ENCODE measurements around the gene MYOG. TPM values are rescaled to one million over a fixed set of nuclear protein-coding genes. Genes with fewer than 3 reads are reported as not detected.

MYOG gene
- total RNA-seq (2014; rRNA removed; shearing (Covaris generic)) = not detected in 2 replicates
- not detected in 2 replicates for total RNA-seq (2022)
- not detected for Bru-seq, nascent RNA
- BruChase-seq, experiment 1, labeled RNA remaining after a 6-hour chase = not detected
- not detected for BruChase-seq, experiment 2, labeled RNA remaining after a 2-hour chase
- long read RNA-seq = 0 reads

GRCh38 chr1:203085528-203086406, at the start of gene MYOG:
MYOG (minus strand) TSS chr1:203086012; CDS start chr1:203085961, 51 bp downstream.
- Histone ChIP-seq H3K4me3 (ENCODE audit: low read depth, low read length, poor library complexity, severe bottlenecking) (no peak within 1 kb of the TSS), H2AFZ (ENCODE audit: low read length) (no peak within 1 kb of the TSS), H3K4me1 (ENCODE audit: insufficient read depth, low read length, poor library complexity, severe bottlenecking) (no peaks in the 10 kb centered on the region), H3K27ac (ENCODE audit: low read depth, low read length, poor library complexity, severe bottlenecking) (no peak within 1 kb of the TSS), H3K9me2 (ENCODE audit: insufficient read depth, low read length) (no peaks in the 10 kb centered on the region), H3K36me3 (ENCODE audit: insufficient read depth, low read length) (no peaks in the 10 kb centered on the region), H3K9me3 (ENCODE audit: low read length) (no peaks in the 10 kb centered on the region), H4K20me1 (ENCODE audit: insufficient read depth, low read length) (no peaks in the 10 kb centered on the region), H3K4me2 (ENCODE audit: low read length) (no peak within 1 kb of the TSS), H3K79me2 (ENCODE audit: insufficient read depth, low read depth, low read length) (no peaks in the 10 kb centered on the region)
- intact Hi-C loops (cut with micrococcal nuclease; ENCODE audit: unreplicated experiment) = no loop called here
- CTCF ChIA-PET (ENCODE audit: unreplicated experiment) = interaction anchor here (0.6 kb wide), 1 partner anchor 838 kb away, joined by 8 read pairs; no protein-coding TSS in a partner anchor
- BruUV-seq (replicated peaks) = no TSS peak
- POLR2A ChIA-PET = no interaction called here
- no peak for DNase-seq (ENCODE audit: low spot score)
- TF ChIP-seq CTCF (conservative IDR thresholded peaks at IDR 0.05; ENCODE audit: low read length) (no peak), EZH2phosphoT487 (IDR thresholded peaks at IDR 0.05; ENCODE audit: borderline replicate concordance, low read depth, low read length) (no peak)

GRCh38 chr1:203133970-203134725, 48.3 kb upstream of the MYOG start:
- no peak overlapping the region for H3K27ac ChIP-seq (ENCODE audit: low read depth, low read length, poor library complexity, severe bottlenecking)
- no peaks in the 10 kb centered on the region for H3K36me3 ChIP-seq (ENCODE audit: insufficient read depth, low read length)
- H3K4me1 ChIP-seq (ENCODE audit: insufficient read depth, low read length, poor library complexity, severe bottlenecking) = no peaks in the 10 kb centered on the region
- TF ChIP-seq CTCF (conservative IDR thresholded peaks at IDR 0.05; ENCODE audit: low read length) (no peak), EZH2phosphoT487 (IDR thresholded peaks at IDR 0.05; ENCODE audit: borderline replicate concordance, low read depth, low read length) (no peak)
- H3K9me2 ChIP-seq (ENCODE audit: insufficient read depth, low read length) = no peaks in the 10 kb centered on the region
- DNase-seq (ENCODE audit: low spot score) = no peak
- ChIA-PET CTCF (ENCODE audit: unreplicated experiment) (interaction anchor here (0.6 kb wide), 1 partner anchor 87 kb away, joined by 3 read pairs; no protein-coding TSS in a partner anchor), POLR2A (no interaction called here)
- intact Hi-C loops (cut with micrococcal nuclease; ENCODE audit: unreplicated experiment) = no loop called here
- BruUV-seq (replicated peaks) = no TSS peak
- no peaks in the 10 kb centered on the region for H3K9me3 ChIP-seq (ENCODE audit: low read length)
- no peaks in the 10 kb centered on the region for H4K20me1 ChIP-seq (ENCODE audit: insufficient read depth, low read length)
- no peaks in the 10 kb centered on the region for H3K79me2 ChIP-seq (ENCODE audit: insufficient read depth, low read depth, low read length)
- no peak overlapping the region for H3K4me3 ChIP-seq (ENCODE audit: low read depth, low read length, poor library complexity, severe bottlenecking)
- H3K4me2 ChIP-seq (ENCODE audit: low read length) = no peak overlapping the region
- H2AFZ ChIP-seq (ENCODE audit: low read length) = no peak overlapping the region
